PC-3 (cell line): ENCODE measurements around the gene CMTM8. TPM values are rescaled to one million over a fixed set of nuclear protein-coding genes. Genes with fewer than 3 reads are reported as not detected.
A peak's percentile ranks its signal among the peaks of the same experiment; 100 is the strongest.

ENCODE experiments used
- ATAC-seq: fragments of 200-7000 bp; cut with Tn5 transposase; 2 replicates; pipeline ENCODE4 v1.9.1; 2020; ENCODE audit warnings: mild to moderate bottlenecking, moderate library complexity
- BruUV-seq: library from RNA; stranded (reverse); fragments of 400-500 nt; replicated peaks from 2 replicates; lab custom pipeline; 2021; lab: Mats Ljungman, UMichigan
- CTCF ChIA-PET: fragments of 300-600 bp; sonication (Branson Sonifier 250); formaldehyde crosslinking; loops from one replicate; lab custom pipeline; 2022; ENCODE audit warnings: antibody characterized with exemption; lab: Charles Lee
- POLR2A ChIA-PET: fragments of 300-600 bp; sonication (Branson Sonifier 250); formaldehyde crosslinking; loops from one replicate; lab custom pipeline; 2022; ENCODE audit warnings: antibody characterized with exemption; ENCODE audit not compliant: unreplicated experiment; lab: Charles Lee
- DNase-seq: peaks from one replicate; pipeline ENCODE4 v3.0.0-alpha.2; 2015
- H2AFZ ChIP-seq: fragments of 300-600 bp; sonication (generic); 2 replicates; pipeline ENCODE4 v1.6.0; 2016; ENCODE audit warnings: antibody characterized with exemption, low read length
- H3F3A ChIP-seq: fragments of 300-600 bp; sonication (generic); one replicate; pipeline ENCODE4 v1.6.0; 2017; ENCODE audit warnings: antibody characterized with exemption, low read length, control low read depth, mild to moderate bottlenecking; ENCODE audit not compliant: unreplicated experiment
- H3K27ac ChIP-seq: fragments of 300-600 bp; sonication (generic); 2 replicates; pipeline ENCODE4 v1.5.1; 2016; ENCODE audit warnings: mild to moderate bottlenecking, low read length
- H3K27me3 ChIP-seq: fragments of 300-600 bp; sonication (generic); 2 replicates; pipeline ENCODE4 v1.6.1; 2016; ENCODE audit warnings: low read length, mixed read lengths
- H3K36me3 ChIP-seq: fragments of 300-600 bp; sonication (generic); 2 replicates; pipeline ENCODE4 v1.6.1; 2016; ENCODE audit warnings: low read depth, mixed run types, low read length, mixed read lengths
- H3K4me1 ChIP-seq: fragments of 300-600 bp; sonication (generic); 2 replicates; pipeline ENCODE4 v1.5.1; 2016; ENCODE audit warnings: low read length; ENCODE audit not compliant: insufficient read depth
- H3K4me2 ChIP-seq: fragments of 300-600 bp; sonication (generic); 2 replicates; pipeline ENCODE4 v1.6.0; 2016; ENCODE audit warnings: low read length
- H3K4me3 ChIP-seq: fragments of 300-600 bp; sonication (generic); 2 replicates; pipeline ENCODE4 v1.5.1; 2016; ENCODE audit warnings: mild to moderate bottlenecking, low read length, mixed read lengths
- H3K79me2 ChIP-seq: fragments of 300-600 bp; sonication (generic); 2 replicates; pipeline ENCODE4 v1.6.1; 2017; ENCODE audit warnings: low read length, mixed read lengths
- H3K9ac ChIP-seq: fragments of 300-600 bp; sonication (generic); 2 replicates; pipeline ENCODE4 v1.6.0; 2016; ENCODE audit warnings: mild to moderate bottlenecking, low read length
- H3K9me2 ChIP-seq: fragments of 300-600 bp; sonication (generic); replicated peaks from 2 replicates; pipeline ENCODE4 v1.6.1; 2016; ENCODE audit warnings: mixed run types, low read length, mixed read lengths
- H3K9me3 ChIP-seq: fragments of 300-600 bp; sonication (generic); 2 replicates; pipeline ENCODE4 v1.6.1; 2016; ENCODE audit warnings: low read length, mixed read lengths
- H4K20me1 ChIP-seq: fragments of 300-600 bp; sonication (generic); 2 replicates; pipeline ENCODE4 v1.6.1; 2016; ENCODE audit warnings: low read length, mixed read lengths
- CTCF ChIP-seq: fragments of 300-600 bp; sonication (generic); conservative IDR thresholded peaks from 2 replicates; pipeline ENCODE4 v1.5.1; 2017; ENCODE audit warnings: antibody characterized with exemption, low read depth, mild to moderate bottlenecking, low read length
- EZH2 ChIP-seq: fragments of 300-600 bp; sonication (generic); IDR thresholded peaks from one replicate; pipeline ENCODE4 v1.6.1; 2017; ENCODE audit warnings: antibody characterized with exemption, mild to moderate bottlenecking, low read length; ENCODE audit not compliant: unreplicated experiment
- EZH2phosphoT487 ChIP-seq: fragments of 300-600 bp; sonication (generic); IDR thresholded peaks from 2 replicates; pipeline ENCODE4 v1.6.1; 2018; ENCODE audit warnings: mild to moderate bottlenecking, antibody characterized with exemption, low read length, borderline replicate concordance
- intact Hi-C: fragments of 100-400 bp; cut with micrococcal nuclease; formaldehyde crosslinking; loops from 2 replicates; pipeline ENCODE4 v1.9.0; 2023
- total RNA-seq: library from RNA; depleted of rRNA; stranded (reverse); fragments of >200 nt; gene quantifications from 2 replicates; pipeline ENCODE4 v1.2.3, GENCODE V29; 2014; rRNA removed

CMTM8 gene
- total RNA-seq, 1 experiment from 2014 or later, result 5.2 TPM

- intact Hi-C loops, result no loop called here
- TF ChIP-seq EZH2phosphoT487 (no peak), EZH2 (no peak)
- H3K9me3 ChIP-seq, result no peaks in the 10 kb centered on the region
- no peaks in the 10 kb centered on the region for H3K27me3 ChIP-seq
- no peak overlapping the region for H2AFZ ChIP-seq
- H3K9ac ChIP-seq, result no peak overlapping the region
- H3F3A ChIP-seq, result peaks cover under 1% of the 10 kb centered on the region
- ATAC-seq (no peak), DNase-seq (no peak)
- no peaks in the 10 kb centered on the region for H4K20me1 ChIP-seq
- H3K4me1 ChIP-seq, result peaks cover 28% of the 10 kb centered on the region
- POLR2A ChIA-PET, result no interaction called here
- no peak overlapping the region for H3K4me3 ChIP-seq
- CTCF ChIA-PET, result interaction anchor here (0.8 kb wide), 1 partner anchor 39 kb away, joined by 3 read pairs; no protein-coding TSS in a partner anchor
- peak overlapping the region; percentile 31 for H3K27ac ChIP-seq
- H3K36me3 ChIP-seq, result peaks cover 5% of the 10 kb centered on the region; the same call in 1 of the 2 replicates
- H3K4me2 ChIP-seq, result peak overlapping the region; percentile 10; the same call in 1 of the 2 replicates
- no peaks in the 10 kb centered on the region for H3K9me2 ChIP-seq
- TSS peak; percentile 71 for BruUV-seq
- peaks cover 96% of the 10 kb centered on the region for H3K79me2 ChIP-seq
Measured at GRCh38 chr3:32413845-32414521, 175.5 kb downstream of the CMTM8 start.

- ChIA-PET POLR2A (interaction anchor here (0.6 kb wide), 1 partner anchor 113 kb away, joined by 4 read pairs; no protein-coding TSS in a partner anchor), CTCF (interaction anchor here (0.8 kb wide), 1 partner anchor 40 kb away, joined by 3 read pairs; no protein-coding TSS in a partner anchor)
- no peaks in the 10 kb centered on the region for H4K20me1 ChIP-seq
- no peaks in the 10 kb centered on the region for H3K27me3 ChIP-seq
- peaks cover 34% of the 10 kb centered on the region for H3K4me1 ChIP-seq
- intact Hi-C loops, result no loop called here
- H2AFZ ChIP-seq, result no peak overlapping the region
- H3K9me2 ChIP-seq, result no peaks in the 10 kb centered on the region
- no TSS peak for BruUV-seq
- peak overlapping the region; percentile 10; the same call in 1 of the 2 replicates for H3K4me2 ChIP-seq
- peaks cover 5% of the 10 kb centered on the region; the same call in 1 of the 2 replicates for H3K36me3 ChIP-seq
- H3K9ac ChIP-seq, result no peak overlapping the region
- DNase-seq (peak; percentile 77), ATAC-seq (peak; percentile 66)
- peaks cover 96% of the 10 kb centered on the region for H3K79me2 ChIP-seq
- H3K27ac ChIP-seq, result peak overlapping the region; percentile 31
- peaks cover 7% of the 10 kb centered on the region for H3F3A ChIP-seq
- no peak for TF ChIP-seq EZH2
- TF ChIP-seq EZH2phosphoT487, result no peak
- TF ChIP-seq CTCF, result no peak
- H3K9me3 ChIP-seq, result no peaks in the 10 kb centered on the region
- H3K4me3 ChIP-seq, result no peak overlapping the region
Measured at GRCh38 chr3:32414522-32415202, 176.2 kb downstream of the CMTM8 start.

GRCh38 chr3:32419742-32420125 is 181.3 kb downstream of the CMTM8 start:
- no peaks in the 10 kb centered on the region for H4K20me1 ChIP-seq
- peaks cover 89% of the 10 kb centered on the region for H3K79me2 ChIP-seq
- peak overlapping the region; percentile 99 for H3K27ac ChIP-seq
- H2AFZ ChIP-seq, result peak overlapping the region; percentile 23
- H3K9me2 ChIP-seq, result no peaks in the 10 kb centered on the region
- H3K27me3 ChIP-seq, result no peaks in the 10 kb centered on the region
- H3K4me3 ChIP-seq, result peak overlapping the region; percentile 43
- H3K4me2 ChIP-seq, result peak overlapping the region; percentile 85
- intact Hi-C loops, result no loop called here
- H3F3A ChIP-seq, result peaks cover 28% of the 10 kb centered on the region
- peaks cover 64% of the 10 kb centered on the region for H3K4me1 ChIP-seq
- TSS peak; percentile 91 for BruUV-seq
- peak; percentile 52 for DNase-seq
- peak; percentile 15 for ATAC-seq
- H3K9ac ChIP-seq, result peak overlapping the region; percentile 87
- peaks cover 5% of the 10 kb centered on the region; the same call in 1 of the 2 replicates for H3K36me3 ChIP-seq
- H3K9me3 ChIP-seq, result no peaks in the 10 kb centered on the region
- ChIA-PET POLR2A (no interaction called here), CTCF (interaction anchor here (0.6 to 1.0 kb wide), 3 partner anchors 48 to 320 kb away, joined by 3 to 12 read pairs (median 4); no protein-coding TSS in a partner anchor)
- no peak for TF ChIP-seq EZH2phosphoT487

Other genes starting within 250 kb of the CMTM8 start
- gene GPD1L, start 132.1 kb upstream of the CMTM8 start, total RNA-seq, result 33.7 and 42.8 TPM in 2 replicates
- 37.1 and 71.0 TPM in 2 replicates for gene CMTM7, start 153.2 kb downstream of the CMTM8 start, total RNA-seq